Mammary microvascular endothelial cell (primary cell): Measurements from ENCODE around the gene KLK10. TPM values are rescaled to one million over a fixed set of nuclear protein-coding genes. Genes with fewer than 3 reads are reported as not detected.

ENCODE experiments used
- total RNA-seq: library from RNA; depleted of rRNA; stranded (reverse); fragments of >200 nt; gene quantifications from 2 replicates; pipeline ENCODE4 v1.2.3, GENCODE V29; 2015

KLK10 gene
- total RNA-seq, result not detected in 2 replicates

GRCh38 chr19:51019544-51019925, at the start of gene KLK10:
Gene KLK10 (minus strand): TSS chr19:51019709. CDS start chr19:51019130, 579 bp downstream.

DNA sequence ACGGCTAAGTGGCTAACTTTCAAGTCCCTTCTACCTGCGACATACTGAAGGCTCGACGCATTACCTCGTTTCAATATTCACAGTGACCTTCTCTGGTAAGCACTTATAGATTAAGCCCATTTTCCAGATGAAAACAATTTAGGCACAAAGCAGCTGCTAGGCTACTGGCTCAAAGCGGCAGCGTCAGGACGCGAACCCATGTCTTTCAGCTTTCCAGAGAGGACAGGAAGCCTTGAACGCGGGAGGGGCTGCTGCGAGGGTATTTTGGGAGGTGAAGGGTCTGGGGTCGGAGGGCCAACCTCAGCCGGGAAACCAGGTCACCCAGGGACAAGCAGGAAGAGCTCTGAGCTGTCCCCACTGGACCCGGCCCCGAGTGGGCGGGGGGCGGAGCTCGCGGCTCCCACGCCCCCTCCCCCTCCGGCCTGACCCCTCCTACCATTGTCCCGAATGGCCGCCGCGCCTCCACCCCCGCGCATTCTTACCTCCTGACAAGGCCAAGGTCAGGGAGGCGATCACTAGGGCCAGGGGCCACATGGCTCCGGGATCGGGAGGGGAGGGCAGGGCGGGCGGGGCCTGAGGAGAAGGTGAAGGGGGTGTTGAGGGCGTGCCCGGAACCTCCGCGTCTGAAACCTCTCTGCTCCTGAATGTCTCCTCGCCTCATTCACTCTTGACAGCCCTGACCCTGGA, 45.2 kb upstream of the KLK10 start, which contains the start of gene KLK13:
KLK13 (minus strand) TSS at position 559 of the 687 bp plus-strand sequence; CDS start at position 534, 25 bp downstream.

DNA sequence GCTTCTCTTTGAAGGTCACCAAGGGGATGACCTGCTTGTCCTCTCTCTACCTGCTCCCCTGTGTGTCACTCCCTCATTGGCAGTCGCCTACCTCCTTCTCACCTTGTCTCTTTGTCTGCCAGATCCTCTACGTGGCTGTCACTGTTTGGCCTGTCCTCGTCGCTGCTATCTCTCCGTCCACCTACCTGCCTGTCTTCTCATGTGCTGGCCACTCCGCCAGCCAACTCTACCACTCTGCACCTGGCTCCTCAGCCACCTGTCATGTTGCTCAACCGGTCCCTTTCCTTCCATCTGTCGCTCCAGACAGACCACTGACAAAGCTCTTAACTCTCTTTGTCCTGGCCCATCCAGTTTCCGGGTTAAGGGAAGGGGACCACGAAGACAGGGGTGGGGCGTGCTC, 15.2 kb upstream of the KLK10 start, which contains the start of gene KLK12:
KLK12 (minus strand) TSS at position 299 of the 400 bp plus-strand sequence. CDS start 381 bp downstream, outside the sequence.

DNA sequence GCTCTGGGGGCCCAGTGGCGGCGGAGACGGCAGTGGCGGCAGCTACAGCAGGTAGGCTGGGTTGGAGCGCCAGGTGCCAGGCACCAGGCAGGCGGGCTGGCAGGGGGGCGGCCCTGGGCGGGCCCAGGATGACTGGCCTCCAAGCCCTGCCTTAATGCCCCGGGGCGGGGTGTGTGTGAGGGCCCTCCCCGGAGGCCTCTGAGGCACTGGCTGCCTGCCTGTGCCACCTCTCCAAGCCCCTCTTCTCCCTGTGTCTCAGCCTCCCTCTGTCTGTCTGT, 7.0 kb upstream of the KLK10 start, which contains the start of gene KLK11:
KLK11 (minus strand) TSS at position 63 of the 278 bp plus-strand sequence. CDS start 985 bp downstream, outside the sequence.

DNA sequence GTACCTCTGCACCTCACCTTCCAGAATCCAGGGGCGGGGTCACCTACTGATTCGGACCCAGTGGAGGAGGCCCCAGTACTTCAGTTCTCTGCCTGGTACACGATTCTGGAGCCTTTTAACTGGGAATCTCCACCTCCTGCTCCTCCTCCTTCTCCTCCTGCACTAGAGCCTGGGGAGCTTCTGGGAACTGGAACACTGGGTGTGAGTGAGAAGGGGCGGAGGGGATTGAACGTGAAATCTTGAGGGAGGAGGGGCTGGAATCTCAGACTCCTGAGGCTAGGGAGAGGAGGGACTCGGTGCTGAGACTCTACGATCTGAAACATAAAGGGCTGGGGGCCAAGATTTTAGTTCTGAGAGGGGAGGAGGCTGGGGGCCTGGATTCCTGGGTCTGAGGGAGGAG, 18.0 kb downstream of the KLK10 start, which contains the start of gene KLK8:
KLK8 (minus strand) TSS at position 90 of the 400 bp plus-strand sequence. CDS start 437 bp downstream, outside the sequence.

GRCh38 chr19:50983625-50984292, 35.8 kb downstream of the KLK10 start, which contains the start of gene KLK7:
Gene KLK7 (minus strand): TSS chr19:50983917. CDS start chr19:50982399, 1,518 bp downstream.

DNA sequence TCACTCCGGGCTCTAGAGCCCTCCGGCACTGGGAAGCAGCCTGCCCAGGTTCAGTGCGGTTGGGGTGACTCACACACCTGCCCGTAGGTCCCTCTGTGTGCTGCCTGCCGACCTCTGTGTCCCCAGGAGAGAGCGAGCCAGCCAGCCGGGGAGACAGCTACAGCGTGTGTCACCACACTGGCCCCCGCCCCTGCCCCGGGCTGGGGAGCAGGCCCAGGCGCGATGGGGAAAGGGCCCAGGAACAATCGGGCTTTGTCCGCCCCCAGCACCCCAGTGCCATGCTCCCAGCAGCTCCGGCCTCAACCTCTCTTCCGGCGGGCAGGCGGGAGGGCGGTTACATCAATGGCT, 50.1 kb downstream of the KLK10 start, which contains the start of gene KLK6:
KLK6 (minus strand) TSS at position 179 of the 348 bp plus-strand sequence. CDS start 1,487 bp downstream, outside the sequence.

Other genes starting within 250 kb of the KLK10 start
- gene GPR32, start 249.2 kb downstream of the KLK10 start, total RNA-seq, result not detected in 2 replicates
- not detected in 2 replicates for gene ACP4, start 229.3 kb downstream of the KLK10 start, total RNA-seq
- gene KLK1, start 195.9 kb downstream of the KLK10 start, total RNA-seq, result not detected in 2 replicates
- not detected in 2 replicates for gene KLK15, start 186.1 kb downstream of the KLK10 start, total RNA-seq
- not detected in 2 replicates for gene KLK3, start 164.8 kb downstream of the KLK10 start, total RNA-seq
- not detected in 2 replicates for gene KLK2, start 146.3 kb downstream of the KLK10 start, total RNA-seq
- not detected in 2 replicates for gene KLK4, start 108.3 kb downstream of the KLK10 start, total RNA-seq
- gene KLK5, start 66.7 kb downstream of the KLK10 start, total RNA-seq, result not detected in 2 replicates
- not detected in 2 replicates for gene KLK6, start 50.1 kb downstream of the KLK10 start, total RNA-seq
- not detected in 2 replicates for gene KLK7, start 35.8 kb downstream of the KLK10 start, total RNA-seq
- gene KLK8, start 18.1 kb downstream of the KLK10 start, total RNA-seq, result not detected in 2 replicates
- not detected in 2 replicates for gene KLK11, start 6.9 kb upstream of the KLK10 start, total RNA-seq
- not detected in 2 replicates for gene KLK12, start 15.3 kb upstream of the KLK10 start, total RNA-seq
- not detected in 2 replicates for gene KLK13, start 45.4 kb upstream of the KLK10 start, total RNA-seq
- not detected in 2 replicates for gene KLK14, start 63.2 kb upstream of the KLK10 start, total RNA-seq
- gene CTU1, start 88.7 kb upstream of the KLK10 start, total RNA-seq, result 12.1 and 14.8 TPM in 2 replicates
- gene SIGLEC9, start 105.2 kb upstream of the KLK10 start, total RNA-seq, result not detected in 2 replicates
- not detected in 2 replicates for gene SIGLEC7, start 122.6 kb upstream of the KLK10 start, total RNA-seq
- gene CD33, start 205.4 kb upstream of the KLK10 start, total RNA-seq, result not detected in 2 replicates
- not detected in 2 replicates for gene SIGLECL1, start 231.4 kb upstream of the KLK10 start, total RNA-seq